Transverse colon (tissue), 3 donors: ENCODE results near the gene GLB1L2.

Experiments
- POLR2A ChIP-seq: fragments of 450-650 bp; IDR thresholded peaks from one replicate; pipeline ENCODE4 v1.6.1; 2016; ENCODE audit warnings: antibody characterized with exemption, mild to moderate bottlenecking, moderate library complexity
- TF ChIP-seq, protein P1 (sequence below), 5 experiments: fragments of 200-600 bp in 3 of 5; fragments of 450-650 bp in 2 of 5; sonication (generic) in 3 of 5; IDR thresholded peaks; 1 replicate in 2 of 5; 2 replicates in 3 of 5; pipeline ENCODE4 v1.5.1; 2016 to 2017; ENCODE audit warnings: antibody characterized with exemption in 5 of 5, inconsistent platforms in 3 of 5, mild to moderate bottlenecking in 2 of 5, moderate library complexity in 1 of 5

DNA sequence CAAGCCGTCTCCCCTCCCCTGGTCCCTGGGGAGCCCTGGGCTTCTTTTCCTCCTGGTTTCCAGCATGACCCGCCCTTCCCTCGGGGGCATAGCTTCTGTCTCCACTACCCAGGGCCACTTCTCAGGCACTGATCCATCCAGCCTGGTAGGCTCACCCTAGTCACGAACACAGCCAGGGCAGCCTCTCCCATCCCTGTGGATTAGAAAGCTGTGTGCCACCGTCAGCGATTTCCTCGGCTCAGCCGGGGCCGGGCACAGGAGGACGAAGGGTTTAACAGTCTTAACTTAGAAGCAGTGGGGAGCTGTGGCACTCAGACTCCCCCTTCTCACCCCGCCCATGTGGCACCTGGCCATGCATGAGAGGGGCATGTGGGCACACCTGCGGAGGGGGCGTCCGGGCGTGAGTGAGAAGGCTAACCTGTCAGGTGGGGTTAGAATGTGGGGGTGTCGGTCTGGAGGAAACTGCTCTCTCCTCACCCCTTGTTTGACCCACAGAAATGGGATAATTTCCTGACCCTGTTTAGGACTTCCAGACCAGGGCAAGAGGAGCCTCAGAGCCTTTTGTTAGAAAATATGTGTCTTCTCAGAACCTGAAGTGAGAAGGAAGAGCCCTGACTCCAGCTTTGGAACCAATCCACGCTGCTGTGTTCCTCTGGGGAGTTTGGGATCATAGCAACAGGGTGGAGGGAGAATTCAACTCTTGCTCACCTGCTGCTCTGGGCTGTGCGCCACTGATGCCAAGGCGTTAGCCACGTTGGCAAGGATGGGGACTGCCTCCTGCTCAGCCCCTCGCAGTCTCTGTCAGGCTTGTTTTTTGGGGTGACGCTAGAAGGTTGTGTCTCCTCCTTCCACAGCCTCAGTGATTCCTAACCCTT is 14.6 kb downstream of the GLB1L2 start:
- TF ChIP-seq, protein P1, sequence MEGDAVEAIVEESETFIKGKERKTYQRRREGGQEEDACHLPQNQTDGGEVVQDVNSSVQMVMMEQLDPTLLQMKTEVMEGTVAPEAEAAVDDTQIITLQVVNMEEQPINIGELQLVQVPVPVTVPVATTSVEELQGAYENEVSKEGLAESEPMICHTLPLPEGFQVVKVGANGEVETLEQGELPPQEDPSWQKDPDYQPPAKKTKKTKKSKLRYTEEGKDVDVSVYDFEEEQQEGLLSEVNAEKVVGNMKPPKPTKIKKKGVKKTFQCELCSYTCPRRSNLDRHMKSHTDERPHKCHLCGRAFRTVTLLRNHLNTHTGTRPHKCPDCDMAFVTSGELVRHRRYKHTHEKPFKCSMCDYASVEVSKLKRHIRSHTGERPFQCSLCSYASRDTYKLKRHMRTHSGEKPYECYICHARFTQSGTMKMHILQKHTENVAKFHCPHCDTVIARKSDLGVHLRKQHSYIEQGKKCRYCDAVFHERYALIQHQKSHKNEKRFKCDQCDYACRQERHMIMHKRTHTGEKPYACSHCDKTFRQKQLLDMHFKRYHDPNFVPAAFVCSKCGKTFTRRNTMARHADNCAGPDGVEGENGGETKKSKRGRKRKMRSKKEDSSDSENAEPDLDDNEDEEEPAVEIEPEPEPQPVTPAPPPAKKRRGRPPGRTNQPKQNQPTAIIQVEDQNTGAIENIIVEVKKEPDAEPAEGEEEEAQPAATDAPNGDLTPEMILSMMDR (IDR thresholded peaks at IDR 0.05) = no peak
- no peak for TF ChIP-seq POLR2A
